ENCODE results near the gene TBC1D5. TPM values are rescaled to one million over a fixed set of nuclear protein-coding genes. Genes with fewer than 3 reads are reported as not detected.

The TBC1D5 gene
- total RNA-seq, 1 experiment from 2014 or later = 33.9 TPM

- Histone ChIP-seq H2AFZ (ENCODE audit: low read depth, low read length, poor library complexity, severe bottlenecking) (no peak overlapping the region), H3K4me2 (ENCODE audit: low read length) (no peak overlapping the region), H3K9me2 (ENCODE audit: insufficient read depth) (0 out of 2 replicates have a peak, but pooled peaks cover 3% of the 10 kb centered on the region), H3K27me3 (ENCODE audit: insufficient read depth, low read length) (no peaks in the 10 kb centered on the region), H3K4me3 (replicated peaks in 1 of 2; ENCODE audit: low read depth in 1 of 2, low read length in 2 of 2) (no peak overlapping the region), H3K4me1 (ENCODE audit: control insufficient read depth in 1 of 2, insufficient read depth in 2 of 2, low read length in 2 of 2) (no peaks in the 10 kb centered on the region), H3K79me2 (ENCODE audit: insufficient read depth, low read length) (no peaks in the 10 kb centered on the region), H3K27ac (ENCODE audit: low read depth, low read length) (no peak overlapping the region), H3K9ac (ENCODE audit: low read length) (no peak overlapping the region), H4K20me1 (ENCODE audit: insufficient read depth) (no peaks in the 10 kb centered on the region), H3K36me3 (ENCODE audit: control insufficient read depth in 1 of 2, insufficient read depth in 2 of 2, low read length in 2 of 2) (no peaks in the 10 kb centered on the region), H3K9me3 (ENCODE audit: control insufficient read depth in 1 of 2, insufficient read depth in 1 of 2, low read depth in 1 of 2, low read length in 2 of 2) (no peaks in the 10 kb centered on the region)
- 0 out of 2 replicates have a peak, but pooled peaks have one; percentile 14 for ATAC-seq
- DNase-seq (ENCODE audit: low read depth, low spot score) = no peak
- intact Hi-C loops (cut with micrococcal nuclease) = no loop called here
- BruUV-seq (replicated peaks) = no TSS peak
- TF ChIP-seq JUND (IDR thresholded peaks at IDR 0.05) (no peak), TCF7L2 (IDR thresholded peaks at IDR 0.05; ENCODE audit: borderline replicate concordance, extremely low read depth, insufficient read depth, insufficient read length) (no peak), EGR1 (IDR thresholded peaks at IDR 0.05; ENCODE audit: low read depth) (no peak), POLR2AphosphoS5 (IDR thresholded peaks at IDR 0.05; ENCODE audit: low read depth, low read length) (no peak), FOSL1 (IDR thresholded peaks at IDR 0.05; ENCODE audit: low read depth) (no peak), EZH2 (IDR thresholded peaks at IDR 0.05) (no peak), EZH2phosphoT487 (IDR thresholded peaks at IDR 0.05; ENCODE audit: borderline replicate concordance) (no peak), YY1 (IDR thresholded peaks at IDR 0.05; ENCODE audit: extremely low read depth, insufficient replicate concordance, low read depth, low read length) (no peak), CBX3 (IDR thresholded peaks at IDR 0.05; ENCODE audit: low read depth) (no peak), SP1 (IDR thresholded peaks at IDR 0.05; ENCODE audit: low read depth) (no peak), CEBPB (IDR thresholded peaks at IDR 0.05; ENCODE audit: low read depth) (no peak), POLR2A (IDR thresholded peaks at IDR 0.05; ENCODE audit: borderline replicate concordance, extremely low read depth, insufficient read depth, insufficient read length) (no peak), ZFX (IDR thresholded peaks at IDR 0.05) (no peak), ZBTB33 (IDR thresholded peaks at IDR 0.05; ENCODE audit: extremely low read depth, insufficient replicate concordance, low read length) (no peak), ELF1 (IDR thresholded peaks at IDR 0.05; ENCODE audit: borderline replicate concordance, low read depth) (no peak), ZNF274 (IDR thresholded peaks at IDR 0.05; ENCODE audit: low read depth, low read length) (no peak)
- TF ChIP-seq, protein P1, sequence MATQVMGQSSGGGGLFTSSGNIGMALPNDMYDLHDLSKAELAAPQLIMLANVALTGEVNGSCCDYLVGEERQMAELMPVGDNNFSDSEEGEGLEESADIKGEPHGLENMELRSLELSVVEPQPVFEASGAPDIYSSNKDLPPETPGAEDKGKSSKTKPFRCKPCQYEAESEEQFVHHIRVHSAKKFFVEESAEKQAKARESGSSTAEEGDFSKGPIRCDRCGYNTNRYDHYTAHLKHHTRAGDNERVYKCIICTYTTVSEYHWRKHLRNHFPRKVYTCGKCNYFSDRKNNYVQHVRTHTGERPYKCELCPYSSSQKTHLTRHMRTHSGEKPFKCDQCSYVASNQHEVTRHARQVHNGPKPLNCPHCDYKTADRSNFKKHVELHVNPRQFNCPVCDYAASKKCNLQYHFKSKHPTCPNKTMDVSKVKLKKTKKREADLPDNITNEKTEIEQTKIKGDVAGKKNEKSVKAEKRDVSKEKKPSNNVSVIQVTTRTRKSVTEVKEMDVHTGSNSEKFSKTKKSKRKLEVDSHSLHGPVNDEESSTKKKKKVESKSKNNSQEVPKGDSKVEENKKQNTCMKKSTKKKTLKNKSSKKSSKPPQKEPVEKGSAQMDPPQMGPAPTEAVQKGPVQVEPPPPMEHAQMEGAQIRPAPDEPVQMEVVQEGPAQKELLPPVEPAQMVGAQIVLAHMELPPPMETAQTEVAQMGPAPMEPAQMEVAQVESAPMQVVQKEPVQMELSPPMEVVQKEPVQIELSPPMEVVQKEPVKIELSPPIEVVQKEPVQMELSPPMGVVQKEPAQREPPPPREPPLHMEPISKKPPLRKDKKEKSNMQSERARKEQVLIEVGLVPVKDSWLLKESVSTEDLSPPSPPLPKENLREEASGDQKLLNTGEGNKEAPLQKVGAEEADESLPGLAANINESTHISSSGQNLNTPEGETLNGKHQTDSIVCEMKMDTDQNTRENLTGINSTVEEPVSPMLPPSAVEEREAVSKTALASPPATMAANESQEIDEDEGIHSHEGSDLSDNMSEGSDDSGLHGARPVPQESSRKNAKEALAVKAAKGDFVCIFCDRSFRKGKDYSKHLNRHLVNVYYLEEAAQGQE (IDR thresholded peaks at IDR 0.05; ENCODE audit: low read depth) = no peak
- CTCF ChIA-PET = no interaction called here
- POLR2A ChIA-PET = no interaction called here
- RAD21 ChIA-PET (ENCODE audit: low non-redundant PET in 1 of 2, low total read pairs in 2 of 2, uncharacterized antibody in 2 of 2, unreplicated experiment in 2 of 2) = no interaction called here
These were observed 630.8 kb downstream of the TBC1D5 start for GRCh38 chr3:17111586-17111985.

All from HCT116 (cell line).